Raji (cell line): ENCODE results near the gene NKX6-2.

Source experiments
- POLR2A ChIP-seq: IDR thresholded peaks from 2 replicates; pipeline ENCODE4 v1.6.1; 2011; ENCODE audit warnings: low read depth, low read length, control low read depth; ENCODE audit not compliant: insufficient read depth

NKX6-2 gene

GRCh38 chr10:132779549-132780294 is 6.2 kb downstream of the NKX6-2 start:
- TF ChIP-seq POLR2A = no peak

- no peak for TF ChIP-seq POLR2A
Measured at GRCh38 chr10:132777441-132777840, 8.5 kb downstream of the NKX6-2 start.

GRCh38 chr10:132776821-132777220 is 9.1 kb downstream of the NKX6-2 start:
- TF ChIP-seq POLR2A = no peak

GRCh38 chr10:132776186-132776585 is 9.8 kb downstream of the NKX6-2 start:
- TF ChIP-seq POLR2A = no peak

DNA sequence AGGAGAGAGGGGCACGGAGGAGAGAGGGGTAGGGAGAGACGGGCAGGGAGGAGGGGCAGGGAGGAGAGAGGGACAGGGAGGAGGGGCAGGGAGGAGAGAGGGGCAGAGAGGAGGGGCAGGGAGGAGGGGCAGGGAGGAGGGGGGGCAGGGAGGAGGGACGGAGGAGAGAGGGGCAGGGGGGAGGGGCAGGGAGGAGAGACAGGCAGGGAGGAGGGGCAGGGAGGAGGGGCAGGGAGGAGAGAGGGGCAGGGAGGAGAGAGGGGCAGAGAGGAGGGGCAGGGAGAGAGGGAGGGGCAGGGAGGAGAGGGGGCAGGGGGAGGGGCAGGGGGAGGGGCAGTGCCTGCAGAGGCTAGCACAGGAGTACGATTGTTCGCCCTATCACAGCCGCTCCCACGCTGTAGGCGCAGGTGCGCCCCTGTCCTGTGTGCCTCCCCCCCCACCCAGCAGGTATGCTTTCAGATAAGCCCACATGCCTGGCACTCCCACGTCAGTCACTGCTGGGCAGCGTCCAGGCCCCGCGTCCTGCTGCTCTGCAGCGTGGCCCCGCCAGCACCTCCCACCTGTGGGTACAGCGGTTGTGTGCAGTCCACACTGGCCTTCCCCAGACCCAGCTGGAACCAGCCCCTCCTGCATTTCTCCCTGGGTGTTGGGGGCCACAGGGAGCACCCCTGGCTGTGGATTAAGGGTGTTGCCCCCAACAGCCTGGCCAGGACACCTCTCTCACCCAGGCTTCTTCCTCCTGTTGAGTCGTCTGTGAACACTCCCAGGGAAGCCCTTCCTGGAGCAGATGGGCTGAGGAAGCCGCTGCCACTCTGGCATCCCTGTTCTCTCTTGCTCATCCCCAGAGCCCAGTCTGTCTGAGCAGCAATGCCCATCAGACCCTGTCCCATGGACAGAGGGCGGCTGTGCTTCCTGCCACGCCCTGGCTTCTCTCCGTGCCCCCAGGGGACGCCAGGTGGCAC is 10.8 kb downstream of the NKX6-2 start:
- no peak for TF ChIP-seq POLR2A

DNA sequence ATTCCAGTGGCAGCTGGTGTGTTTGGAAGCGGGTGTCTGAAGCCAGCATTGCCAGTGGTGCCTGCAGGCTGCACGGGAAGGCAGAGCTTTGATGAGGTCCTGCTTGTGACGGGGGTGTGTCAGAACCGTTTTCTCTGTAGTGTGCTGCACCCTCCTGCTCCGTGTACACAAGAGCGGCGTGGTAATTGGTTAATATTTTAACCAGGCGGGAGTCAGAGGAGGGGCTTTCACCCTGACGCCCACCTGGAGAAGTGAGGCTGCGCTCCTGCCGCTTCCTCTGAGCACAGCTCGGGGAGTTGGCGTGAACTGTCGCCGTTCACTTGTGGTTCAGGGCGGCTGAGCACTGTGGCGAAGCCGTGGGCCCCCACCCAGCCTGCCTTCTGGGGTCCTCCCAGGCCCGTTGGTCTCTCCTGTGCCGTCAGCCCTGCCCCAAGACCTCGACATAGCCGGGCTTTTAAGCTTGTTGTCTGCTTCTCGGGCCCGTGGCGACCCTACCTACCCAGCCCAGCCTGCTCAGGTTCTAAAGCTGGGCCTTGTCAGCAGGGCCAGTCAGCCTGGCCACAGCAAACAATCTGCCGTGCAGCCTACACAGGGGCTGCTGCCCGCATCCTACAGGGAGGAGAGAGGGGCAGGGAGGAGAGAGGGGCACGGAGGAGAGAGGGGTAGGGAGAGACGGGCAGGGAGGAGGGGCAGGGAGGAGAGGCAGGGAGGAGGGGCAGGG is 11.6 kb downstream of the NKX6-2 start:
- TF ChIP-seq POLR2A = no peak

GRCh38 chr10:132770061-132771021 is 15.6 kb downstream of the NKX6-2 start:
- no peak for TF ChIP-seq POLR2A

- no peak for TF ChIP-seq POLR2A
Measured at GRCh38 chr10:132768346-132769248, 17.4 kb downstream of the NKX6-2 start.

DNA sequence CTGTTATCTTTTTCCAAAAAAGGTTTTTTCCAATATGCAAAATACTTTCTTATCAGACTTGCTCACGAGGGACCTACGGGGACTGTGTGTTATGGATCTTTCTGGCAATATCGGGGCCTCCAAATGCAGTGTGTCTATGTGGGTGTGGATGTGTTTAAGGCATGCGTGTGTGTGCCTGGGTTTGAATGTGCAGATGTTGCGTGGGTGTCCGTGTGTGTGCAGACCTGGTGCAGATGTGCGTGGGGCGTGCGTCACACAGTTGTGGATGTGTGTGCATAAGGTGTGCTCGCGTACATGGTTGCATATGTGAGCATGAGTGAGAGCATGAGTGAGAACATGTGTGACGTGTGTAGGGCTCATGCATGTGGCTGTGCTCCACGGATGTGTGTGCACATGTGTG is 19.7 kb downstream of the NKX6-2 start:
- TF ChIP-seq POLR2A = no peak

GRCh38 chr10:132765435-132765834 is 20.5 kb downstream of the NKX6-2 start:
- no peak for TF ChIP-seq POLR2A

DNA sequence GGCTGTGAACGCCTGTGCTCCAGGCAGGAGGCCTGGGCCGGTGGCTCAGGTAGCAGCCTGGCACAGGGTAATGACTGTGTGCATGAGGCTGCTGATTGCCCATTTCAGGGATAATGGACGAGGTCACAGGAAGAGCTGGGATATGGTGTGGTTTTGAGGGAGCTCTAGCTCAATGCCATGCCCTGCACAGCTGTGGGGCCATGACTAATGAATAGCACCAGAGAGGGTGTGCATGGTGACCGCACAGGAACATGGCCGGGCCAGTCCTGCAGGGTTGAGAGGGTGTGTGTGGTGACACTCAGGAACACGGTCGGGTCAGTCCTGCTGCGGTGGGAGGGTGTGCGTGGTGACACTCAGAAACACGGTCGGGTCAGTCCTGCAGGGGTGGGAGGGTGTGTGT is 21.8 kb downstream of the NKX6-2 start:
- TF ChIP-seq POLR2A = no peak

DNA sequence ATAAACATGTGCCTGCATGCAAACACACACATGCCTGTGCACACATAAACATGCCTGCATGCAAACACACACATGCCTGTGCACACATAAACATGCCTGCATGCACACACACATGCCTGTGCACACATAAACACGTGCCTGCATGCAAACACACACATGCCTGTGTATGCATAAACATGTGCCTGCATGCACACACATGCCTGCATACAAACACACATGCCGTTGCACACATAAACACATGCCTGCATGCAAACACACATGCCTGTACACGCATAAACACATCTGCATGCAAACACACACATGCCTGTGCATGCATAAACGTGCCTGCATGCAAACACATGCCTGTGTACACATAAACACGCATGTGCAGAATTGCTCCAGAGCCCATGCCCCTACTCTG is 22.4 kb downstream of the NKX6-2 start:
- no peak for TF ChIP-seq POLR2A

DNA sequence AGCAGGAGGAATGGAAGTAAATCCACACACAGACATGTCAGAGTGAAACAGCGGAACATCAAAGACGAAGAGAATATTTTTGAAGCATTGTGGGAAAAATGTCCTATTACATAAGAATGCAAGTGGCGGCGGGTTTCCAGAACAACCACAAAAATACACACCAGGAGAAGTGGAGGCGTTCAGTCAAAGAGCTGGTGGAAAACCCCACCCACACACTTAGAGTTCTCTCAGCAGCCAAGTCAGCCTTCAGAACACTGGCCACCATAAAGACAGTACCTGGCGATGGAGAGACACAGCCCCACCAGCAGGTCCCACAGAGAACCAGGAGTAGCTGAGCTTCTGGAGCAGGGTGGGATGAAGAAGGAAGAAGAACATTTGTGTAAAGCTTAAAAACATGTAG is 23.7 kb downstream of the NKX6-2 start:
- no peak for TF ChIP-seq POLR2A

- no peak for TF ChIP-seq POLR2A
Measured at GRCh38 chr10:132761395-132762060, 24.4 kb downstream of the NKX6-2 start.
